ENCODE data around the gene SPECC1L.
"Not testable (repeated sequence)": the region's sequence is repeated elsewhere in the genome, so short reads cannot be mapped to it uniquely, and the experiment has no call there.

SPECC1L gene

DNA sequence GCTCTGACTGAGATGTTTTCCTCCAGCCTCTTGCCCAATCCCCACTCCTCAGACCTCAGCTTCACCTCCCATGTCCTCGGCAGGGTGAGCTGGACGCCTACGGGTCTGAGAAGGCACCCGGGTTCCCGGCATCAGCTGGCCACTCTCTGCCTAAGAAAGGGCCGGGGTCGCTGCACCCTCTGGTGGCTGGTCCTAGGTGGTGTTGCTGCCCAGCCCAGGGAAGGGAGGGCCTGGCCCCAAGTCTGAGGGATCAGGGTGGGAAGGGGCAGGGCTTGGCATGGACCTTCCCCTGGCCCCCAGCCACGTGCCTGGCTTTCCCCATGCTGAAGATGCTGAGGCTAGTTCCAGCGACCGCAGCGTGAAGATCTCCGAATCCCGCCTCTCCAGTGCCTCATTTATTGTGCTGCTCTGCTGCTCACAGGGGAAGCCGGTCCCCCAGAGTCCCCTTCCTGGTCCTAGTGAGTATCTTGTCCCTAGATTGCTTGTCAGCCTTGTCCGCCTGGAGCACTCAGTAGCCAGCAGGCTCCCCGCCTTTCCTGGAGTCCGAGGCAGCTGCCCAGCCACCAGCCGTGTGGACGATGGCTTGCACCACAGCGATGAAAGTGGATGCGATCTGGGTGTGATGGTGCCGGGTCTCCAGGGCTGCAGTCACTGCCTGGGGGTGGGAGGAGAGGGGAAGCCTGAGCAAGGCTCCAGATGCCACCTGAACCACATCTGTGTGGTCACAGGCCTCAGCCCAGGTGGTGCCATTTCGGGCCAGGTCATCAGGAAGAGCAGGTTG, 22.9 kb upstream of the SPECC1L start:
- DNase-seq: peak; percentile 40

DNA sequence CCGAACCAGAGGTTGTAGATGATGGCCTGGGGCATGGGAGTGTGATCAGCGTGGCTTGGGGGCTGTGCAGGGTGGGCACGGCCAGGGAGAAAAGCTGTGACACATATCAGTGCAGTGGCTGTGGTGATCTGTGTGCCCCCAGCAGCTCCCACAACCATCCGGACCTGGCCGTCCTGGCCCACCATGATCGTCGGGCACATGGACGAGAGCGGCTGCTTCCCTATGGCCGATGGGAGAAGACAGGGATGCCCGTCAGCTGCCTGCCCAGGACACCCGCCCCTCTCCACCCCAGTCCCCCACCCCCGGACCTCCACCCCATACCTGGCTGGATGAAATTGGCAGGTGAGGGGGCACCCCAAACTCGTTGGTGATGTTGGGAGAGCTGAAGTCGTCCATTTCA, 22.0 kb upstream of the SPECC1L start:
- not testable (repeated sequence) for DNase-seq

GRCh38 chr22:24249413-24249812, 21.2 kb upstream of the SPECC1L start:
- not testable (repeated sequence) for DNase-seq

DNA sequence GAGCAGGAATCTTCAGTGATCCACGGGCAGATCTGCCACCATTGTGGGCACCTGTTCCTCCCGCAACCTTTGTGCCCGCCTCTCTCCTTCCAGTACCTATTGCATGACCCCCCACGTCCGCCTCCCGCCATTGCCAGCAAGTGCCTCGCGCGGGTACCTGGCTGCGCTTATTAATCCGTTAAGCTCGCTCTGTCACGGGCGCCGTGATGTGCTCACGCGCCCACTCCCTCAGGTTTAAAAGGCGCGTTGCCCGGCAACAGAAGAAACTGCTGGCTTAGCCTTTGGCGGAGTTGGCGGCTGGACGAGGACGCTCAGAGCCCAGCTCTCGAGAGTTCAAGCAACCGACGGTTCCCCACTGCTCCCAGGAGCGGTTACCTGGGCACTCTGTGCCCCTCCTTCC, 19.3 kb upstream of the SPECC1L start:
- DNase-seq: not testable (repeated sequence)

DNA sequence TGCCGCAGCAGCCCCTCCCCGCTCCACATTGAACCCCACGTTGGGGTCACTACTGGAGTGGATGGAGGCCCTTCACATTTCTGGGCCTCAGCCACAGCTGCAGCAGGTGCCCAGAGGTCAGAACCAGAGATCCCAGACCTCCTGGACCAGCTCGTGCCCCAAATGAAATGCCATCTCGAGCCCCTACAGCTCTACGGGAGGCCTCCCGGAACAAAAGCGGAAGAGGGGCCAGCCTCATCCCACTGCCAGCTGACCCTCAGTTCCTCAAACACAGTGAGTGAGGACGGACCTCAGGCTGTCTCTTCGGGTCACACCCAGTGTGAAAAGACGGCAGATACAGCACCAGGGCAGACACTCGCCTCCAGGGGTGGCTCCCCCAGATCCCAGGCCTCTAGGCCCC, 17.5 kb upstream of the SPECC1L start:
- DNase-seq: not testable (repeated sequence)

- DNase-seq: not testable (repeated sequence)
Observed at GRCh38 chr22:24256136-24256535, 14.5 kb upstream of the SPECC1L start.

DNA sequence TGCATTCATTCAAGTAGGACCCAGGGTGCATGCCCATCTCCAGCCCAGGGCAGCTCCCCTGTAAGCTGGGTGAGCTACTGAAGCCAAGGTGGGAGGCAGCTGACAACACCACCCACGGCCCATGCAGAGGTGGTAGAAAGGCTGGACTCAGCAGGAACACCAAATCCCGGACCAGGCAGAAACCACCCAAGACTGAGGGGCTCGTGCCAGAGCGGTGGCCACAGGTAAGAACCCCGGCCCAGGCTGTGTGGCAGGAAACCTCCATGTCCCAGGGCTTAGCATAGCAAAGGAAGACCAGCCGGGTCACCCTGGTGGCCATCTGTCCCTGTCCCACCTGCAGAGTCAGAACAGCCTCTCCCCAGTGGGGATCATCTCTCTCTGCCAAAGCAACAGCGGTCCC, 13.9 kb upstream of the SPECC1L start:
- not testable (repeated sequence) for DNase-seq

- peak; percentile 63 for DNase-seq
Observed at GRCh38 chr22:24259459-24259858, 11.2 kb upstream of the SPECC1L start.

DNA sequence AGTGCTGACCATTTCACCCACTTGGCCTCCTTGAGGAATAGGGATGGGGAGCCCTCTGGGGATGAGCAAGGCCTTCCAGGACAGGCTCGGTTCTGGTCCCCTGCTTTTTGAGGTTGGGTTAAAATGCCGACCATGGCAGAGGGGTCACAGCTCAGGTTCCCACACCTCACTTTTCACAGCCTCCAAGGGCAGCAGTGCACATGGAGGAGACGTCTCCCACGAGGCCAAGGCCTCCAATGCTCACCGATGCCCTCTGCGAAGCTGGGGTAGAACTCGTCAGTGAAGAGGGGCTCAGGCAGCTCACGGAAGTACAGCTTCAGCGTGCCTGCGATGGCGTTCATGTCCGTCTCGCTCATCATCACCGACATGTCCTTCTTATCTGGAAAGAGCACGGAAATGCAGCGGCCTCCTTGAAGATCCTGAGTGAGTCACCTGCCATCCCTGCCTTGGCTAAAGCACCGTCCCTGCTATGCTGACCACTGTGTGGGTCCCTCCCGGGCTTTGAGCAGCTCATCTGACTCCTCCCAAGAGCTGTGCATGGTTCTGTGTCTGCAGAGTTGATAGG, 8.4 kb upstream of the SPECC1L start:
- DNase-seq: not testable (repeated sequence)

- not testable (repeated sequence) for DNase-seq
Observed at GRCh38 chr22:24263479-24263878, 7.2 kb upstream of the SPECC1L start.

GRCh38 chr22:24264329-24264896, 6.2 kb upstream of the SPECC1L start:
- not testable (repeated sequence) for DNase-seq

GRCh38 chr22:24265734-24266133, 4.9 kb upstream of the SPECC1L start:
- DNase-seq: no peak

DNA sequence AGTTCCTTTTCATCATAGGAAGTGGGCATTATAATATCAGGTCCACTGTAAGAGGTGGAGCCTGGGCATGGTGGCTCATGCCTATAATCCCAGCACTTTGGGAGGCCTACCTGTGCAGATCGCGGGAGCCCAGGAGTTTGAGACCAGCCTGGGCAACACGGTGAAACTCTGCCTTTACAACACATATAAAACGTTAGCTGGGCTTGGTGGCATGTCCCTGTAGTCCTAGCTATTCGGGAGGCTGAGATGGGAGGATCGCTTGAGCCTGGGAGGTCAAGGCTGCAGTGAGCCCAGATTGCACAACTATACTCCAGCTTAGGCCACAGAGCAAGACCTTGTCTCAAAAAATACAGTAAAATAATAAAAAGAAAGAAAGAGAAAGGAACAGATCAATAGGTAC, 4.1 kb upstream of the SPECC1L start:
- DNase-seq: not testable (repeated sequence)

DNA sequence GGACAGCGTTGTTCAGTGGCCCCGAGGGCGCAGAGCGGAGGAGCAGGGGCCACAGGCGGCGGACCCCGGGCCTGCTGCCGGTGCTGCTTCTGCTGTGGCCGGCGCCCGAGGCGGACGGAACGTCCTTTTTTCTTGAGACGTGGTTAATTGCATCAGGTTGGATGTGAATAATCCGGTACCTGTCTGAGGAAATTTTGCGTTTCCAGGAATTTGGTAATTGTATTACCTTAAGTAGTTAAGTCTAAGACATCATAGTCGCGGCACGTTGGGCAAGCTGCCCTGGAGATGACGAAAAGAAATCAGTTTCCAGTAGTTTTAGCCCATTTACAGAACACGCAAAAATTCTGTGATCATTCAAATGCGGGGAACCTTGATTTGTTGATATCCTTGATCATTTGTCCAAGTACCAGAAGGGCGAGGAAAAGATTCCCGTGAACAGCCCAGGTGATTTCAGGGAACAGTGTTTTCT, 789 bp downstream of the SPECC1L start:
- DNase-seq: no peak

DNA sequence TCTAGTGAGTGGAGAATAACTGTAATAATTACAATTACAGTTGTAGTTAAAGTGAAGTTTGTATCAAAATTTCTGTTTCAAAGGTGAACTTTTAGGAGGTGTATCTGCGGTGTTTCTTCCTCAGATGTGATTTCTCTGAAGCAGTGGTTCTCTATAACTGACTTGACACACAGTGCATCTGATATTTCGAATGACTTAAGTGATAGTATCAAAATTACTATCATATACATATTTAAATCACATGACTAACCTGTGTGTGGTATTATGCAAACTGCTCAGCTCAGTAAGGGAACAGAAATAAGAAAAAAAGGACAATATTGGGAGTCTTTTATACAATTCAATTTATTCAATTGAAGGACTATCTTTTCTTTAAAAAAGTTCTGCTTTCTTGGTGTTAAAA, 2.4 kb downstream of the SPECC1L start:
- DNase-seq: not testable (repeated sequence)

GRCh38 chr22:24273906-24274305, 3.3 kb downstream of the SPECC1L start:
- DNase-seq: not testable (repeated sequence)

DNA sequence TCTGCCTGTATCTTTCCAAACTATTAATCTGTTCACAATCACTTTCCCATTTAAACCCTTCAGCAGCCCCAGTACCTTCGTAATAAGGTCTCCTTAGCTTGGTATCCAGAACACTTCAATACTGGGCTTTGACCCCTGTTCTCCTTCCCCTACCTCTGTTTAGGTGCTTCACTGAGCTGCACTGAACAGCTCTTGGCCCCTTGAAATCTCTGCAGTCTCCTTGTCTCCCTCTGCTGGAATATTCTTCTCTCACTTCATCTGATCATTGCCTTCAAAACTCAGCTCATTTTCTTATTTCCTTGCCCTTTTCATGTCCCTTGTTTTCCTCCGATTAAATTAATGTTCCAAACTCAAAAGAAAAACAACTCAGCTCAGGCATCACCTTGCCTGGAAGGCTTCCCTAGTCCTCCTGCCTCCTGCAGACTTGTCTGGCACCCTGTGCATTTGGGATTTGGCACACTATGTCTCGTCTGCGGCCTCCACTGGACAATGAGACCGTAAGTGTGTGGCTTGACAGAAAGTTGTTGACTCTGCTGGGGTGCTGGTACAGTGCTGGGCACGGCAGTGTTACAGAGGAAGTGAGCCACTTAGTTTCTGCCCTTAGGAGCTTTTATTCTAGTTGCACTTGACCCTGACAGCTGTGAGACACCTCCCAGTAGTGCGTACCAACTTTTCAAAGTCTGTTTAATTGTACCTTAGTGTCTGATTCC, 4.2 kb downstream of the SPECC1L start:
- DNase-seq: not testable (repeated sequence)

GRCh38 chr22:24280363-24280762, 9.7 kb downstream of the SPECC1L start:
- DNase-seq: not testable (repeated sequence)

- DNase-seq: no peak
Observed at GRCh38 chr22:24282401-24282800, 11.8 kb downstream of the SPECC1L start.

DNA sequence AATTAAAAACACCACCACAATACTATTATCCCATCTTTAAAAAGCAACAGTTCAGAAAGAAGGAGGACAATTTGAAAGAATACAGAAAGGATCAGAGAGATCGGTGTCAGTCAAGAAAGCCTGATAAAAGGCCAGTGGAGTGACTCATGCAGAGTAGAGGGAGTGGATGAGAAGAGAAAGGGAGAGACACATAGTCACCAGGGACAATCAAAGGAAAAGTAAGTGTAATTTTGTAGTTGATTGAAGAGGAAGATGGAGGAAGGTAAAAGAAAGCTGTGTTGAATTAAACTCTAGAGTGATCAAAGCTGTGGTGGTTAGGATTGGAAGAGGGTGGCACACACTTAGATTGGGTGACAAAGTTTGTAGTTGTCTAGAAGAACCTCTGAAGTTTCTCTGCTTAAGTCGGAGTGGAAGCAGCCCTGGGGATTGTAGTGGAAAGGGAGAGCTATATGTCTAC, 14.1 kb downstream of the SPECC1L start:
- DNase-seq: no peak

DNA sequence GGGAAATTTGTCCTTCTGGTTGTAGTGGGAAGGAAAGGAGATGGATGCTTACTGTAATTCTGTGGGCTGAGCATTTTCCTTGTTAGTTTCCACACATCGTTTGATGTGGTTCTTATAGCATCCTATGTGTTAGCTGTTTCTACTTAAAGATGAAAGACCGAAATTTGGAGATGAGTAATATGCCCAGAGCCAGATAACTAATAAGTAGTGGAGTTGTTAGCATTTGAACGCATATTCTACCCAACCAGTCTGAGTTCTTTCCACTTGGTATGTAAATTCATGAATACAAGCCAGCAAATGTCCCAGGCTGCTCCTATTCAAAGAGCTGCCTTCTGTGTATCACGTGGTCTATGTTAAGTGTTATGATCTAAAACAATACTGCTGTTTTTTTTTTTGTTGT, 14.6 kb downstream of the SPECC1L start:
- no peak for DNase-seq

DNA sequence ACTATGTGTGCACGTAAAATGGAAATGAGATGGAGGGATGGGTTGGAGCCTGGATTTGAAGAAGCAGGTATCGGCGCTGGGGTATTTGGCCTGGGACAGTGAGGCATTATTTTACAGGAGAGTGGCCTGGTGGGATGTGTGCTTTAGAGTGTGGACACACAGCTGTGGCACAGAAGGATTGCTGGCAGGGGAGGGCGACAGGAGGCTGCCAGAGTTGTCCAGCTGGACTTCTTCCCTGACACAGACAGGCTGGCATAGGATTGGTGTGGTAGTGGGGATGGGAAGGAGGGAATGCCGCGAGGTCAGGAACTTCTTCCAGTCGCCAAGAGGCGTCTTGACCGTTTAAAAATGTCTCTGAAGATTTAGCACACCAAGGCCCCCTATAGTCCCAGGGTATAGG, 16.6 kb downstream of the SPECC1L start:
- not testable (repeated sequence) for DNase-seq

GRCh38 chr22:24287801-24288200, 17.2 kb downstream of the SPECC1L start:
- DNase-seq: not testable (repeated sequence)

All from activated naive CD4-positive, alpha-beta T cell treated with Interleukin-2 at 50 U/mL for 16 hours (primary cell).